GM12878 (cell line): Measurements from ENCODE around the gene NTF4. TPM values are rescaled to one million over a fixed set of nuclear protein-coding genes. Genes with fewer than 3 reads are reported as not detected.

ENCODE experiments used
- ATAC-seq: fragments of 200-7000 bp; cut with Tn5 transposase; 3 replicates; pipeline ENCODE4 v1.9.1; 2020; ENCODE audit warnings: mild to moderate bottlenecking, moderate library complexity
- Bru-seq: library from RNA; stranded (reverse); fragments of 400-500 nt; gene quantifications from one replicate; lab custom pipeline; 2021; lab: Mats Ljungman, UMichigan
- BruChase-seq, 2 experiments: library from RNA; stranded (reverse); fragments of 400-500 nt; gene quantifications; one replicate each; lab custom pipeline; 2021; lab: Mats Ljungman, UMichigan
- BruUV-seq: library from RNA; stranded (reverse); fragments of 400-500 nt; replicated peaks from 2 replicates; lab custom pipeline; 2021; lab: Mats Ljungman, UMichigan
- CTCF ChIA-PET: fragments of 300-600 bp; sonication (Branson Sonifier 250); formaldehyde crosslinking; extraction: SDS; loops from one replicate; lab custom pipeline; 2021; ENCODE audit warnings: inconsistent platforms; lab: Yijun Ruan, JAX
- POLR2A ChIA-PET: fragments of 350-600 bp; formaldehyde crosslinking; extraction: SDS; loops from one replicate; lab custom pipeline; 2021; ENCODE audit warnings: inconsistent platforms; lab: Charles Lee
- RAD21 ChIA-PET: fragments of 300-600 bp; sonication (Branson Sonifier 250); formaldehyde crosslinking; loops from one replicate; lab custom pipeline; 2023; ENCODE audit warnings: antibody characterized with exemption; ENCODE audit not compliant: unreplicated experiment; lab: Charles Lee
- SMC1A ChIA-PET: fragments of 300-600 bp; sonication (Branson Sonifier 250); formaldehyde crosslinking; loops from one replicate; lab custom pipeline; 2023; ENCODE audit not compliant: unreplicated experiment, uncharacterized antibody; lab: Charles Lee
- DNase-seq: peaks from one replicate; pipeline ENCODE4 v3.0.0-alpha.2; 2011; ENCODE audit warnings: low read depth, low spot score
- FAIRE-seq: peaks from 3 replicates; lab custom pipeline; 2011; peaks lifted over from hg19 to GRCh38; lab: Jason Lieb, UNC
- H2AFZ ChIP-seq: 2 replicates; pipeline ENCODE4 v1.6.0; 2011; ENCODE audit warnings: low read depth, low read length, control low read depth; ENCODE audit not compliant: control insufficient read depth
- H3K27ac ChIP-seq: 2 replicates; pipeline ENCODE4 v1.5.1; 2011; ENCODE audit warnings: control low read depth; ENCODE audit not compliant: control insufficient read depth, insufficient read depth
- H3K27me3 ChIP-seq, 2 experiments: replicated peaks in 1 of 2; 2 replicates each; pipeline versions ENCODE4 v1.6.0 to v1.6.1; 2011; ENCODE audit warnings: low read length in 1 of 2; ENCODE audit not compliant: control insufficient read depth in 2 of 2, insufficient read depth in 2 of 2
- H3K36me3 ChIP-seq, 2 experiments: 2 replicates each; pipeline ENCODE4 v1.5.1; 2011; ENCODE audit warnings: low read length in 1 of 2; ENCODE audit not compliant: control insufficient read depth in 2 of 2, insufficient read depth in 2 of 2
- H3K4me1 ChIP-seq: 2 replicates; pipeline ENCODE4 v1.6.1; 2011; ENCODE audit warnings: mild to moderate bottlenecking, low read length, moderate library complexity, mixed read lengths; ENCODE audit not compliant: control insufficient read depth, insufficient read depth
- H3K4me2 ChIP-seq: 2 replicates; pipeline ENCODE4 v1.6.0; 2011; ENCODE audit warnings: control low read depth; ENCODE audit not compliant: control insufficient read depth, insufficient read depth
- H3K4me3 ChIP-seq: fragments of 200-600 bp; sonication (generic); 2 replicates; pipeline ENCODE4 v1.5.1; 2016
- H3K79me2 ChIP-seq: 2 replicates; pipeline ENCODE4 v1.6.0; 2011; ENCODE audit warnings: low read length; ENCODE audit not compliant: control insufficient read depth, insufficient read depth
- H3K9ac ChIP-seq: 2 replicates; pipeline ENCODE4 v1.8.0; 2011; ENCODE audit warnings: low read length, control low read depth, mixed read lengths; ENCODE audit not compliant: control insufficient read depth, insufficient read depth
- H3K9me3 ChIP-seq: replicated peaks from 3 replicates; pipeline ENCODE4 v1.5.1; 2011; ENCODE audit warnings: mild to moderate bottlenecking, low read length; ENCODE audit not compliant: control insufficient read depth, insufficient read depth
- H4K20me1 ChIP-seq: 2 replicates; pipeline ENCODE4 v1.6.0; 2011; ENCODE audit not compliant: control insufficient read depth, insufficient read depth
- EZH2 ChIP-seq: IDR thresholded peaks from 2 replicates; pipeline ENCODE4 v1.6.1; 2012; ENCODE audit warnings: low read depth, mild to moderate bottlenecking, control low read depth, inconsistent platforms, low read length, borderline replicate concordance; ENCODE audit not compliant: control insufficient read depth
- GABPA ChIP-seq: IDR thresholded peaks from 2 replicates; pipeline ENCODE4 v1.6.1; 2014; ENCODE audit warnings: antibody characterized with exemption, low read depth, mild to moderate bottlenecking, inconsistent platforms
- HCFC1 ChIP-seq: fragments of 150-350 bp; IDR thresholded peaks from 2 replicates; pipeline ENCODE4 v1.6.1; 2014; ENCODE audit warnings: low read length
- HDAC2 ChIP-seq: fragments of 200-600 bp; sonication (generic); IDR thresholded peaks from 2 replicates; pipeline ENCODE4 v1.6.1; 2017
- MEF2A ChIP-seq: IDR thresholded peaks from 2 replicates; pipeline ENCODE4 v1.6.1; 2011; ENCODE audit warnings: low read depth, mild to moderate bottlenecking, low read length, moderate library complexity; ENCODE audit not compliant: insufficient read depth
- MTA2 ChIP-seq: fragments of 450-650 bp; IDR thresholded peaks from 2 replicates; pipeline ENCODE4 v1.6.1; 2016; ENCODE audit warnings: low read depth, mild to moderate bottlenecking, moderate library complexity
- NFYA ChIP-seq: IDR thresholded peaks from 2 replicates; pipeline ENCODE4 v1.6.1; 2011; ENCODE audit warnings: low read depth, mild to moderate bottlenecking, low read length, improper control_type of control experiment, borderline replicate concordance
- POLR2A ChIP-seq: IDR thresholded peaks from 2 replicates; pipeline ENCODE4 v1.6.1; 2011; ENCODE audit warnings: low read depth, mild to moderate bottlenecking, low read length
- TCF7 ChIP-seq: IDR thresholded peaks from 2 replicates; pipeline ENCODE4 v1.6.1; 2014; ENCODE audit warnings: antibody characterized with exemption, borderline replicate concordance
- ZSCAN29 ChIP-seq: fragments of 450-650 bp; IDR thresholded peaks from 2 replicates; pipeline ENCODE4 v1.6.1; 2017; ENCODE audit warnings: mild to moderate bottlenecking, moderate library complexity
- WGBS: methylation state at CpG from one replicate; pipeline ENCODE4 v1.1.6; 2016; ENCODE audit warnings: low lambda C conversion rate; ENCODE audit not compliant: insufficient replicate concordance, insufficient coverage; ENCODE audit errors: missing lambda C conversion rate; 5-methylcytosine and 5-hydroxymethylcytosine counted together
- in situ Hi-C: fragments of 300-500 bp; cut with MboI; formaldehyde crosslinking; loops from 9 replicates; pipeline ENCODE4 v1.14.3; 2018; ENCODE audit warnings: mixed read lengths
- intact Hi-C: fragments of 100-400 bp; cut with micrococcal nuclease; formaldehyde crosslinking; loops from one replicate; pipeline ENCODE4 v1.14.2; 2022; ENCODE audit not compliant: unreplicated experiment
- long read RNA-seq, 2 experiments: library from polyadenylated mRNA; unstranded; transcript quantifications; one replicate each; pipeline ENCODE4 v2.0.0, GENCODE V29; 2019 to 2020
- polyA minus RNA-seq, 3 experiments: library from RNA; depleted of rRNA, polyadenylated mRNA; stranded (reverse); fragments of >200 nt; gene quantifications; 2 replicates each; pipeline ENCODE4 v1.2.3, GENCODE V29; 2011
- polyA plus RNA-seq, 11 experiments: library from polyadenylated mRNA; depleted of rRNA in 4 of 11; unstranded in 6 of 11; stranded (reverse) in 5 of 11; fragments of >200 nt; fragmentation: Nextera tagmentation in 4 of 11; fragmentation: Illumina TruSeq in 1 of 11; extraction: Ambion mirVana in 4 of 11; extraction: Trizol in 1 of 11; gene quantifications; 1 replicate in 1 of 11; 2 replicates in 10 of 11; pipeline versions ENCODE4 v1.2.1 to v1.2.3, GENCODE V29; 2011 to 2016; ENCODE audit warnings: inconsistent platforms in 2 of 11, missing spikeins in 2 of 11, low read depth in 1 of 11
- total RNA-seq, 4 experiments: library from RNA; depleted of rRNA in 3 of 4; stranded (reverse); fragments of >200 nt in 3 of 4; fragmentation: Illumina TruSeq in 1 of 4; extraction: Trizol in 1 of 4; gene quantifications; 2 replicates each; pipeline versions ENCODE4 v1.2.1 to v1.2.3, GENCODE V29; 2013 to 2021
- TF ChIP-seq, protein P1 (sequence below): IDR thresholded peaks from 2 replicates; pipeline ENCODE4 v1.6.1; 2012; ENCODE audit warnings: low read depth, low read length, improper control_type of control experiment
- TF ChIP-seq, protein P2 (sequence below): IDR thresholded peaks from 2 replicates; pipeline ENCODE4 v1.6.1; 2012; ENCODE audit warnings: low read depth, low read length, improper control_type of control experiment
- TF ChIP-seq, protein P3 (sequence below): fragments of 450-650 bp; IDR thresholded peaks from 2 replicates; pipeline ENCODE4 v1.6.1; 2017; ENCODE audit warnings: low read depth, mild to moderate bottlenecking, moderate library complexity
- TF ChIP-seq, protein P4 (sequence below): IDR thresholded peaks from 2 replicates; pipeline ENCODE4 v1.6.1; 2011; ENCODE audit warnings: borderline replicate concordance, low read depth, mild to moderate bottlenecking, moderate library complexity, low read length; ENCODE audit not compliant: insufficient read depth, poor library complexity, severe bottlenecking

Gene NTF4, protein sequence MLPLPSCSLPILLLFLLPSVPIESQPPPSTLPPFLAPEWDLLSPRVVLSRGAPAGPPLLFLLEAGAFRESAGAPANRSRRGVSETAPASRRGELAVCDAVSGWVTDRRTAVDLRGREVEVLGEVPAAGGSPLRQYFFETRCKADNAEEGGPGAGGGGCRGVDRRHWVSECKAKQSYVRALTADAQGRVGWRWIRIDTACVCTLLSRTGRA
- total RNA-seq (2013; cell fraction: nucleolus; rRNA removed): not detected in 2 replicates
- total RNA-seq (2014; rRNA removed) (not detected in 2 replicates), total RNA-seq (2014; rRNA removed; fragmentation: Illumina TruSeq; extraction: Trizol) (not detected in 2 replicates), total RNA-seq (2021) (not detected in 2 replicates), polyA plus RNA-seq (2011; rRNA removed) (not detected in 2 replicates), polyA plus RNA-seq (2014; fragmentation: Illumina TruSeq; extraction: Trizol) (not detected in 2 replicates), polyA plus RNA-seq (2014; fragmentation: Nextera tagmentation; extraction: Ambion mirVana) (not detected), polyA plus RNA-seq (2014; rRNA removed) (not detected in 2 replicates), polyA plus RNA-seq (2016; fragmentation: Nextera tagmentation; extraction: Ambion mirVana) (not detected), polyA minus RNA-seq (2011; rRNA and poly(A)+ RNA removed) (not detected in 2 replicates), Bru-seq, nascent RNA (not detected), BruChase-seq, experiment 1, labeled RNA remaining after a 6-hour chase (not detected), BruChase-seq, experiment 2, labeled RNA remaining after a 2-hour chase (not detected)
- not detected for polyA plus RNA-seq (2011; ENCODE audit: low read depth)
- 0.06 and 0.08 TPM in 2 replicates for polyA plus RNA-seq (2011; cell fraction: cytosol; rRNA removed)
- polyA plus RNA-seq (2011; cell fraction: nucleus; rRNA removed): 0.18 TPM in 1 of 2 replicates, not detected in the other
- not detected in 2 replicates for polyA plus RNA-seq (2012)
- polyA minus RNA-seq (2011; cell fraction: cytosol; rRNA and poly(A)+ RNA removed): not detected in 2 replicates
- not detected in 2 replicates for polyA minus RNA-seq (2011; cell fraction: nucleus; rRNA and poly(A)+ RNA removed)
- long read RNA-seq, experiment 1: 0 reads
- long read RNA-seq, experiment 2: 0 reads

DNA sequence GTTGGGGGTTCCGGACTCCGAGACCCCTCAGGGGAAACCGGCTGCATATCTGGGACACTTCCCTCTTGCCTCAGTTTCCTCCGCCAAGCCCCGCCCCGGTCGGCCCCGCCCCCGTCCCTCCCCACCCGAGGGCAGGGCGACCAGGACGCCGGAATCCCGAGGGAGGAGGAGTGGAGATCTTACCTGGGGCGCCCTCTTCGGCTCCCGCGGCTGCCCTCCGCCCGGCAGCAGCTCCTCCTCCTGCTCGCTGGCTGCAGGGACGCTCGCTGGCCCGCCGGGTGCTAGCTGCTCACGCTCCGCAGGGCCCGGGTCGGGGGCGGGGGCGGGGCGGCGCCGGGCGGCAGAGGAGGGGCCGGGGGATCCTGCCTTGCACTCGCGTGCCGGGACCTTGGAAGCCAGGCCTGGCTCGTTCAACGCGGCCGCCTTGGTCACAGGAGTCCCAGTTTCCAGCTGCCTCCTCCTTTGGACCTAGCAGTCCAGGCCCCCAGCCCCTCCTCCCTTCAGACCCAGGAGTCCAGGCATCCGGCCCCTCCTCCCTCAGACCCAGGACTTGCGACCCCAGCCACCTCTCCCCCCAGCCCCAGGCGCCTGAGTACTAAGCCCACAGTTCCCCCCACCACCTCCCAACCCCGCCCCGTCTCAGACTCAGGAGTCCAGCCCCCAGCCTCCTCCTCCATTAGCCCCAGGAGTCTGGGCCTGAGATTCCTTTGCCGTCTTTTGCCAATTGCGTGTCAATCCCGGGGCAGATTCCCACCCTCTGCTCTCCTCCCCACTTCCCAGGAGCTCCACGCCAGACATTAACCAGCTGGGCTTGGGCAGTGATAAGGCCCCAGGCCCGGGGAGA, at the start of gene NTF4:
TSS of gene NTF4 (minus strand) at position 51 of the 844 bp plus-strand sequence. CDS start 2,821 bp downstream, outside the sequence.
- RAD21 ChIA-PET: interaction anchor here (0.6 kb wide), 1 partner anchor 299 kb away, joined by 3 read pairs; no protein-coding TSS in a partner anchor
- Histone ChIP-seq H2AFZ (no peak within 1 kb of the TSS), H3K27me3 (peaks cover 2 to 3% of the 10 kb centered on the region in 2 experiments)
- TF ChIP-seq TCF7 (no peak), MEF2A (no peak), GABPA (no peak), NFYA (no peak), POLR2A (no peak), MTA2 (no peak), EZH2 (no peak), HDAC2 (no peak), ZSCAN29 (no peak), HCFC1 (no peak)
- TF ChIP-seq, protein P1, sequence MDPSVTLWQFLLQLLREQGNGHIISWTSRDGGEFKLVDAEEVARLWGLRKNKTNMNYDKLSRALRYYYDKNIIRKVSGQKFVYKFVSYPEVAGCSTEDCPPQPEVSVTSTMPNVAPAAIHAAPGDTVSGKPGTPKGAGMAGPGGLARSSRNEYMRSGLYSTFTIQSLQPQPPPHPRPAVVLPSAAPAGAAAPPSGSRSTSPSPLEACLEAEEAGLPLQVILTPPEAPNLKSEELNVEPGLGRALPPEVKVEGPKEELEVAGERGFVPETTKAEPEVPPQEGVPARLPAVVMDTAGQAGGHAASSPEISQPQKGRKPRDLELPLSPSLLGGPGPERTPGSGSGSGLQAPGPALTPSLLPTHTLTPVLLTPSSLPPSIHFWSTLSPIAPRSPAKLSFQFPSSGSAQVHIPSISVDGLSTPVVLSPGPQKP: no peak
- TF ChIP-seq, protein P2, sequence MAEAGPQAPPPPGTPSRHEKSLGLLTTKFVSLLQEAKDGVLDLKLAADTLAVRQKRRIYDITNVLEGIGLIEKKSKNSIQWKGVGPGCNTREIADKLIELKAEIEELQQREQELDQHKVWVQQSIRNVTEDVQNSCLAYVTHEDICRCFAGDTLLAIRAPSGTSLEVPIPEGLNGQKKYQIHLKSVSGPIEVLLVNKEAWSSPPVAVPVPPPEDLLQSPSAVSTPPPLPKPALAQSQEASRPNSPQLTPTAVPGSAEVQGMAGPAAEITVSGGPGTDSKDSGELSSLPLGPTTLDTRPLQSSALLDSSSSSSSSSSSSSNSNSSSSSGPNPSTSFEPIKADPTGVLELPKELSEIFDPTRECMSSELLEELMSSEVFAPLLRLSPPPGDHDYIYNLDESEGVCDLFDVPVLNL: no peak
- TF ChIP-seq, protein P3, sequence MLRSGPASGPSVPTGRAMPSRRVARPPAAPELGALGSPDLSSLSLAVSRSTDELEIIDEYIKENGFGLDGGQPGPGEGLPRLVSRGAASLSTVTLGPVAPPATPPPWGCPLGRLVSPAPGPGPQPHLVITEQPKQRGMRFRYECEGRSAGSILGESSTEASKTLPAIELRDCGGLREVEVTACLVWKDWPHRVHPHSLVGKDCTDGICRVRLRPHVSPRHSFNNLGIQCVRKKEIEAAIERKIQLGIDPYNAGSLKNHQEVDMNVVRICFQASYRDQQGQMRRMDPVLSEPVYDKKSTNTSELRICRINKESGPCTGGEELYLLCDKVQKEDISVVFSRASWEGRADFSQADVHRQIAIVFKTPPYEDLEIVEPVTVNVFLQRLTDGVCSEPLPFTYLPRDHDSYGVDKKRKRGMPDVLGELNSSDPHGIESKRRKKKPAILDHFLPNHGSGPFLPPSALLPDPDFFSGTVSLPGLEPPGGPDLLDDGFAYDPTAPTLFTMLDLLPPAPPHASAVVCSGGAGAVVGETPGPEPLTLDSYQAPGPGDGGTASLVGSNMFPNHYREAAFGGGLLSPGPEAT: no peak
- TF ChIP-seq, protein P4, sequence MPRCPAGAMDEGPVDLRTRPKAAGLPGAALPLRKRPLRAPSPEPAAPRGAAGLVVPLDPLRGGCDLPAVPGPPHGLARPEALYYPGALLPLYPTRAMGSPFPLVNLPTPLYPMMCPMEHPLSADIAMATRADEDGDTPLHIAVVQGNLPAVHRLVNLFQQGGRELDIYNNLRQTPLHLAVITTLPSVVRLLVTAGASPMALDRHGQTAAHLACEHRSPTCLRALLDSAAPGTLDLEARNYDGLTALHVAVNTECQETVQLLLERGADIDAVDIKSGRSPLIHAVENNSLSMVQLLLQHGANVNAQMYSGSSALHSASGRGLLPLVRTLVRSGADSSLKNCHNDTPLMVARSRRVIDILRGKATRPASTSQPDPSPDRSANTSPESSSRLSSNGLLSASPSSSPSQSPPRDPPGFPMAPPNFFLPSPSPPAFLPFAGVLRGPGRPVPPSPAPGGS: no peak

More for the DNA sequence above, at the start of gene NTF4:
- H4K20me1 ChIP-seq: no peaks in the 10 kb centered on the region
- DNase-seq (no peak), FAIRE-seq (no peak), ATAC-seq (peak; percentile 48)
- intact Hi-C loops: no loop called here
- in situ Hi-C loops: no loop called here
- no peak within 1 kb of the TSS for H3K4me2 ChIP-seq
- CTCF ChIA-PET: interaction anchor here (1.1 kb wide), 1 partner anchor 33 kb away, joined by 3 read pairs; no protein-coding TSS in a partner anchor
- POLR2A ChIA-PET: no interaction called here
- no peaks in the 10 kb centered on the region for H3K79me2 ChIP-seq
- no peaks in the 10 kb centered on the region for H3K36me3 ChIP-seq
- H3K27ac ChIP-seq: no peak within 1 kb of the TSS
- no peaks in the 10 kb centered on the region for H3K4me1 ChIP-seq
- BruUV-seq: no TSS peak
- WGBS: 8% methylated on average over 7 of the region's 53 CpGs
- H3K4me3 ChIP-seq: no peak within 1 kb of the TSS
- H3K9ac ChIP-seq: no peak within 1 kb of the TSS
- H3K9me3 ChIP-seq: no peaks in the 10 kb centered on the region
- SMC1A ChIA-PET: no interaction called here
